GM23338 (cell line): ENCODE measurements around the gene PCGF6. TPM values are rescaled to one million over a fixed set of nuclear protein-coding genes. Genes with fewer than 3 reads are reported as not detected.
"Not testable (repeated sequence)": the region's sequence is repeated elsewhere in the genome, so short reads cannot be mapped to it uniquely, and the experiment has no call there.

ENCODE experiments used
- ATAC-seq: fragments of 200-7000 bp; cut with Tn5 transposase; 3 replicates; pipeline ENCODE4 v1.9.1; 2020
- DNase-seq: peaks from one replicate; pipeline ENCODE4 v3.0.0-alpha.2; 2015; ENCODE audit warnings: low spot score
- H2AFZ ChIP-seq: fragments of 200-600 bp; sonication (generic); 2 replicates; pipeline ENCODE4 v1.8.0; 2016; ENCODE audit warnings: antibody characterized with exemption, mild to moderate bottlenecking, moderate library complexity
- H3F3A ChIP-seq: fragments of 200-600 bp; sonication (generic); replicated peaks from 2 replicates; pipeline ENCODE4 v1.8.0; 2017; ENCODE audit warnings: antibody characterized with exemption, mixed run types, low read depth
- H3K27ac ChIP-seq: fragments of 200-600 bp; sonication (generic); 2 replicates; pipeline ENCODE4 v1.6.1; 2016; ENCODE audit warnings: low read depth
- H3K27me3 ChIP-seq: fragments of 200-600 bp; sonication (generic); 2 replicates; pipeline ENCODE4 v1.8.0; 2016; ENCODE audit warnings: mild to moderate bottlenecking, mixed run types, moderate library complexity; ENCODE audit not compliant: insufficient read depth
- H3K36me3 ChIP-seq: fragments of 200-600 bp; sonication (generic); 2 replicates; pipeline ENCODE4 v1.8.0; 2016; ENCODE audit warnings: mild to moderate bottlenecking; ENCODE audit not compliant: insufficient read depth
- H3K4me1 ChIP-seq: fragments of 200-600 bp; sonication (generic); 2 replicates; pipeline ENCODE4 v1.8.0; 2016; ENCODE audit warnings: mild to moderate bottlenecking, moderate library complexity; ENCODE audit not compliant: insufficient read depth
- H3K4me2 ChIP-seq: fragments of 200-600 bp; sonication (generic); 2 replicates; pipeline ENCODE4 v1.7.1; 2017; ENCODE audit warnings: mixed run types
- H3K4me3 ChIP-seq: fragments of 200-600 bp; sonication (generic); 2 replicates; pipeline ENCODE4 v1.6.1; 2016; ENCODE audit warnings: mixed run types
- H3K79me2 ChIP-seq: fragments of 200-600 bp; sonication (generic); replicated peaks from 2 replicates; pipeline ENCODE4 v1.8.0; 2017; ENCODE audit warnings: mild to moderate bottlenecking; ENCODE audit not compliant: insufficient read depth
- H3K9me2 ChIP-seq: fragments of 200-600 bp; sonication (generic); 2 replicates; pipeline ENCODE4 v1.8.0; 2017; ENCODE audit not compliant: insufficient read depth
- H4K20me1 ChIP-seq: fragments of 200-600 bp; sonication (generic); replicated peaks from 2 replicates; pipeline ENCODE4 v1.8.0; 2017; ENCODE audit warnings: mild to moderate bottlenecking; ENCODE audit not compliant: insufficient read depth
- H3K27ac Mint-ChIP-seq: 2 replicates; pipeline ENCODE4 v1.8.0; 2020; ENCODE audit warnings: inconsistent platforms, mild to moderate bottlenecking, moderate library complexity, mixed read lengths
- H3K27me3 Mint-ChIP-seq: 3 replicates; pipeline ENCODE4 v1.8.0; 2022; ENCODE audit warnings: low read depth, mild to moderate bottlenecking, moderate library complexity, mixed read lengths, inconsistent platforms; ENCODE audit not compliant: insufficient read depth, poor library complexity
- H3K36me3 Mint-ChIP-seq: 3 replicates; pipeline ENCODE4 v1.8.0; 2021; ENCODE audit warnings: low read depth, mild to moderate bottlenecking, inconsistent platforms, moderate library complexity, mixed read lengths
- H3K4me1 Mint-ChIP-seq: 3 replicates; pipeline ENCODE4 v1.8.0; 2020; ENCODE audit warnings: mild to moderate bottlenecking, inconsistent platforms, mixed read lengths
- H3K4me3 Mint-ChIP-seq: 3 replicates; pipeline ENCODE4 v1.8.0; 2021; ENCODE audit warnings: moderate library complexity, mild to moderate bottlenecking, inconsistent platforms, mixed read lengths
- H3K9me3 Mint-ChIP-seq: 3 replicates; pipeline ENCODE4 v1.8.0; 2020; ENCODE audit warnings: moderate library complexity, mild to moderate bottlenecking, inconsistent platforms, mixed read lengths
- CTCF ChIP-seq, 2 experiments: fragments of 200-600 bp in 1 of 2; sonication (generic) in 1 of 2; conservative IDR thresholded peaks; 2 replicates each; pipeline versions ENCODE4 v1.5.1 to v1.6.1; 2016 to 2017; ENCODE audit warnings: antibody characterized with exemption in 2 of 2, low read depth in 2 of 2, mild to moderate bottlenecking in 2 of 2, moderate library complexity in 1 of 2
- ETS1 ChIP-seq: IDR thresholded peaks from 2 replicates; pipeline ENCODE4 v1.6.1; 2016; ENCODE audit warnings: antibody characterized with exemption
- EZH2 ChIP-seq: fragments of 200-600 bp; sonication (generic); IDR thresholded peaks from one replicate; pipeline ENCODE4 v1.8.0; 2017; ENCODE audit warnings: antibody characterized with exemption, mild to moderate bottlenecking, low read depth; ENCODE audit not compliant: unreplicated experiment
- EZH2phosphoT487 ChIP-seq: fragments of 200-600 bp; sonication (generic); IDR thresholded peaks from one replicate; pipeline ENCODE4 v1.8.1; 2018; ENCODE audit warnings: antibody characterized with exemption; ENCODE audit not compliant: unreplicated experiment
- NANOG ChIP-seq: IDR thresholded peaks from 2 replicates; pipeline ENCODE4 v1.6.1; 2016; ENCODE audit warnings: antibody characterized with exemption, borderline replicate concordance
- POLR2AphosphoS5 ChIP-seq: IDR thresholded peaks from 2 replicates; pipeline ENCODE4 v1.6.1; 2016; ENCODE audit warnings: antibody characterized with exemption, low read depth
- REST ChIP-seq: IDR thresholded peaks from one replicate; pipeline ENCODE4 v1.6.1; 2018; ENCODE audit warnings: antibody characterized with exemption; ENCODE audit not compliant: unreplicated experiment
- STAT1 ChIP-seq: IDR thresholded peaks from one replicate; pipeline ENCODE4 v1.6.1; 2016; ENCODE audit warnings: antibody characterized with exemption; ENCODE audit not compliant: unreplicated experiment
- ZNF114 ChIP-seq: fragments of 250-450 bp; sonication (Bioruptor Pico); IDR thresholded peaks from 2 replicates; pipeline ENCODE4 v1.5.0; 2020; ENCODE audit warnings: mild to moderate bottlenecking, moderate library complexity
- ZNF331 ChIP-seq: fragments of 250-450 bp; sonication (Bioruptor Pico); IDR thresholded peaks from 2 replicates; pipeline ENCODE4 v1.5.0; 2020; ENCODE audit warnings: low read depth, mild to moderate bottlenecking, moderate library complexity
- polyA plus RNA-seq: library from polyadenylated mRNA; unstranded; fragments of >200 nt; fragmentation: Nextera tagmentation; extraction: Ambion mirVana; gene quantifications from 2 replicates; pipeline ENCODE4 v1.2.1, GENCODE V29; 2016
- total RNA-seq: library from RNA; depleted of rRNA; stranded (reverse); fragments of >200 nt; shearing (Covaris generic); gene quantifications from 2 replicates; pipeline ENCODE4 v1.2.3, GENCODE V29; 2014

Gene PCGF6
- total and polyA plus RNA-seq, 2 experiments from 2014 or later = 14.0 to 22.3 TPM

- Mint-ChIP-seq H3K4me1 (no peaks in the 10 kb centered on the region; the same call in 2 of the 3 replicates), H3K9me3 (peaks cover 35% of the 10 kb centered on the region), H3K27me3 (peaks cover 2% of the 10 kb centered on the region), H3K27ac (no peak overlapping the region), H3K36me3 (peaks cover 20% of the 10 kb centered on the region; the same call in 2 of the 3 replicates), H3K4me3 (no peak overlapping the region)
- H3K79me2 ChIP-seq = no peaks in the 10 kb centered on the region
- H3K27me3 ChIP-seq = no peaks in the 10 kb centered on the region
- ATAC-seq = no peak
- H3K4me3 ChIP-seq = no peak overlapping the region
- no peaks in the 10 kb centered on the region for H4K20me1 ChIP-seq
- DNase-seq = no peak
- no peaks in the 10 kb centered on the region for H3K4me1 ChIP-seq
- no peak overlapping the region for H3K27ac ChIP-seq
- no peaks in the 10 kb centered on the region for H3F3A ChIP-seq
- TF ChIP-seq ZNF114 (CRISPR knock-in tag) (no peak), CTCF (conservative IDR thresholded peaks at IDR 0.05; ENCODE audit: low read depth in 2 of 2) (peak in 1 of 2 experiments; percentile 10; a peak in 1 of 4 replicates)
- H2AFZ ChIP-seq = no peak overlapping the region
- no peaks in the 10 kb centered on the region; the same call in 1 of the 2 replicates for H3K36me3 ChIP-seq
- H3K4me2 ChIP-seq = no peak overlapping the region
- no peaks in the 10 kb centered on the region for H3K9me2 ChIP-seq
Observed at GRCh38 chr10:103259989-103260388, 91.0 kb downstream of the PCGF6 start.

GRCh38 chr10:103258928-103259327, 92.0 kb downstream of the PCGF6 start:
- not testable (repeated sequence) for H3F3A ChIP-seq, H3K4me2 ChIP-seq, H3K4me3 ChIP-seq, H3K27me3 Mint-ChIP-seq, ATAC-seq, H3K4me1 Mint-ChIP-seq, H3K36me3 ChIP-seq, H2AFZ ChIP-seq, H3K4me1 ChIP-seq, H3K27ac ChIP-seq, H4K20me1 ChIP-seq, DNase-seq, H3K9me2 ChIP-seq, H3K4me3 Mint-ChIP-seq, H3K27ac Mint-ChIP-seq, H3K27me3 ChIP-seq, H3K79me2 ChIP-seq
- H3K36me3 Mint-ChIP-seq = peaks cover 20% of the 10 kb centered on the region; the same call in 2 of the 3 replicates
- H3K9me3 Mint-ChIP-seq = peaks cover 35% of the 10 kb centered on the region

GRCh38 chr10:103257812-103258211, 93.1 kb downstream of the PCGF6 start:
- Mint-ChIP-seq H3K4me3 (no peak overlapping the region), H3K9me3 (peaks cover 35% of the 10 kb centered on the region), H3K27ac (no peak overlapping the region), H3K4me1 (no peaks in the 10 kb centered on the region; the same call in 2 of the 3 replicates), H3K36me3 (peaks cover 20% of the 10 kb centered on the region; the same call in 2 of the 3 replicates), H3K27me3 (peaks cover 2% of the 10 kb centered on the region)
- Histone ChIP-seq H3K27ac (no peak overlapping the region), H3F3A (no peaks in the 10 kb centered on the region), H3K4me1 (no peaks in the 10 kb centered on the region), H4K20me1 (no peaks in the 10 kb centered on the region), H2AFZ (no peak overlapping the region), H3K4me3 (no peak overlapping the region), H3K27me3 (no peaks in the 10 kb centered on the region), H3K79me2 (no peaks in the 10 kb centered on the region), H3K4me2 (no peak overlapping the region), H3K36me3 (no peaks in the 10 kb centered on the region; the same call in 1 of the 2 replicates), H3K9me2 (no peaks in the 10 kb centered on the region)
- no peak for ATAC-seq
- DNase-seq = no peak
- TF ChIP-seq ZNF331 (CRISPR knock-in tag) (no peak), REST (no peak), CTCF (conservative IDR thresholded peaks at IDR 0.05; ENCODE audit: low read depth in 2 of 2) (no peak), STAT1 (no peak), ZNF114 (CRISPR knock-in tag) (no peak), EZH2 (no peak), EZH2phosphoT487 (no peak), NANOG (no peak), POLR2AphosphoS5 (no peak), ETS1 (no peak)
